ENCODE data around the gene CMC4. TPM values are rescaled to one million over a fixed set of nuclear protein-coding genes. Genes with fewer than 3 reads are reported as not detected.

The CMC4 gene, protein sequence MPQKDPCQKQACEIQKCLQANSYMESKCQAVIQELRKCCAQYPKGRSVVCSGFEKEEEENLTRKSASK
- total RNA-seq, result 23.3 TPM
- long read RNA-seq, transcript CMC4-202 (3 exons, 1,107 nt), result major isoform, 49 of 56 reads
- long read RNA-seq, partial matches to known transcripts, result 0 of 56 reads
- long read RNA-seq, other reads (novel, unspliced or antisense), result 7 of 56 reads

- ATAC-seq (ENCODE audit: poor library complexity) (peak; percentile 96), DNase-seq (peak; percentile 87)
- intact Hi-C loops (cut with DNase I), result no loop called here
These were observed at the start of gene CMC4, which contains the start of the genes BRCC3 and MTCP1 for GRCh38 chrX:155070975-155071693. Gene CMC4 (minus strand): TSS chrX:155071136. CDS start chrX:155064023, 7,113 bp downstream. Gene BRCC3 (plus strand): TSS chrX:155071508. CDS start chrX:155071528, 20 bp downstream. Gene MTCP1 (minus strand): TSS chrX:155071136. CDS start chrX:155066010, 5,126 bp downstream.

GRCh38 chrX:155115174-155115819 is 44.4 kb upstream of the CMC4 start:
- ATAC-seq (ENCODE audit: poor library complexity) (no peak), DNase-seq (no peak)
- intact Hi-C loops (cut with DNase I), result no loop called here

DNA sequence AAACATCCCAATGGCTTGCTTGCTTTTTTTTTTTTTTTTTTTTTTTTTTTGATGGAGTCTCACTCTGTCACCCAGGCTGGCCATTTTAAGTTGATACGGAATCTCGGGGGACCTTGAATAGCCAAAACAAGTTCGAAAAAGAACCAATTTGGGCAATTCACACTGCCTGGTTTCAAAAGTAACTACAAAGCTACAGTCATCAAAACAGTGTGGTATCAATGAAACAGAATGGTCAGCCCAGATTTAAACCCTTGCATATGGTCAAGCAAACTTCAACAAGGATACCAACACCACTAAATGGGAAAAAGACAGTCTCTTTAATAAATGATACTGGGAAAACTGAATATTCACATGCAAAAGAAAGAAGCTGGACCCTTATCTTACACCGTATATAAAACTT is 42.2 kb upstream of the CMC4 start:
- DNase-seq (no peak), ATAC-seq (ENCODE audit: poor library complexity) (no peak)
- intact Hi-C loops (cut with DNase I), result no loop called here

- DNase-seq, result no peak
- intact Hi-C loops (cut with DNase I), result no loop called here
- ATAC-seq (ENCODE audit: poor library complexity), result no peak
These were observed 41.2 kb upstream of the CMC4 start for GRCh38 chrX:155112171-155112570.

DNA sequence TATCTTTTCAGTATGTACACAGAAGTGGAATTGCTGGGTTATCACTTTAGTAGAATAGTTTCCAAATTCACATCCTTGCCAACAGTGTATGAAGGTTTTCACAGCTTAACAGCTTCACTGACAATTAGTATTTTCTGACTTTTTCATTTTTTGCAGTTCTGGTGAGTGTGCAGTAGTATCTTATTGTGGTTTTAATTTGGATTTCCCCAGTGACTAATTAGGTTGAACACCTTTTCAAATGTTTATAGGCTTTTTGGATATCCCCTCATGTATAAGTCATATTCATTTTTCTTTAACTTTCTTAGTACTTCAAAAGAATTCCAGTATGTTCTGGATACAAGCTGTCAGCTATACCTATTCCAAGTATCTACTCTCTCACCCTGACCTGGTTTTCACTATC is 37.5 kb upstream of the CMC4 start:
- no peak for DNase-seq
- ATAC-seq (ENCODE audit: poor library complexity), result no peak
- intact Hi-C loops (cut with DNase I), result no loop called here

- ATAC-seq (ENCODE audit: poor library complexity), result no peak
- no peak for DNase-seq
- intact Hi-C loops (cut with DNase I), result no loop called here
These were observed 35.0 kb upstream of the CMC4 start for GRCh38 chrX:155105919-155106318.

DNA sequence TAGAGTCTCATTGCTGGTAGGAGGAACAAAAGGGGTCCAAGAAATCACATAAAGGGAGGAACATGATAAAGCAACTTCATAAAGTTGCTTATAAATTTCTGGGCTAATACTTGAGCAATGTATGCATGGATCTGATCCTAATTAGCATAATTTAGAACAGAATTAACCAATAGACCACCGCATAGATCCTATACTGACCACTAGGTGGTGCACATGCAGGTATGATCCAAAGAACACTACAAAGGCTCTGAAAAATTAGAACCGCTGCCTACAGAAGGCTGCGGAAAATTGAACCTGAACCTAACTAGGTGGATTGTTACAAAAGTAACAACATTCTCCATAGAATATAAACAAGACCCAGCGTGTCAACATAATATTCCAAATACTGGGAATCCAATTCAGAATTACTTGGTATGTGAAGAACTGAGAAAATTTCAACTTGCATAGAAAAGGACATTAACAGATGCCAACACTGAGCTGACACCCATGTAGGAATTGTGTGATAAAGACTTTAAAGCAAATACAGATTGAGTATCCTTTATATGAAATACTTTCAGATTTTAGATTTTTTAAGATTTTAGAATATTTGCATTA is 23.6 kb upstream of the CMC4 start:
- DNase-seq (no peak), ATAC-seq (ENCODE audit: poor library complexity) (no peak)
- intact Hi-C loops (cut with DNase I), result no loop called here

- DNase-seq (no peak), ATAC-seq (ENCODE audit: poor library complexity) (no peak)
- intact Hi-C loops (cut with DNase I), result no loop called here
These were observed 16.2 kb upstream of the CMC4 start for GRCh38 chrX:155086961-155087735.

DNA sequence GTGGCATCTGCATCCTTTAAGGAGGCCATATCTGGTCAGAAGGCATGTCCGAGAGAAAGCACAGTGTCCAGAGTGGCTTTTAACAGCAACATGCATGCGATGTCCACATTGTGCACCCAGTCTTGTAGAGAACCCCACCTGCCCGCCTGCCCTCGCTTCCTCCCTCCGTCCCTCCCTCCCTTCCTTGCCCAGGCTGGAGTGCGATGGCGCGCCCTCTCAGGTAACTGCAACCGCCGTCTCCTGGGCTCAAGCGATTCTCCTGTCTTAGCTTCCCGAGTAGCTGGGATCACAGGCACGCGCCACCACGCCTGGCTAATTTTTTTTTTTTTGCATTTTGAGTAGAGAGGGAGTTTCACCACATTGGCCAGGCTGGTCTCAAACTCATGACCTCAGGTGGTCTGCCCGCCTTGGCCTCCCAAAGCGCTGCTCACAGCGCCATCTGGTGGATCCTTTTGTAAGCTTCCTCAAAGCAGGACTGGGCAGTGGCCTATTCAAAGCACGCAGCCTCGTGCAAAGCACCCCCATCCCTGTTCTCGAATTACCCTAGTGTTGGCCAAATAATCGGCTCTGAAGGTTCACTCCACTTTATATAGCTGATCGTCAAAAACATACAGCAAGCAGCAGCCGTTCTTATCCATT is 15.4 kb upstream of the CMC4 start:
- peak; percentile 44 for DNase-seq
- ATAC-seq (ENCODE audit: poor library complexity), result peak; percentile 64
- intact Hi-C loops (cut with DNase I), result no loop called here

- intact Hi-C loops (cut with DNase I), result no loop called here
- no peak for DNase-seq
- ATAC-seq (ENCODE audit: poor library complexity), result no peak
These were observed 851 bp upstream of the CMC4 start for GRCh38 chrX:155071694-155072280.

GRCh38 chrX:155070663-155070974 is 317 bp downstream of the CMC4 start:
- DNase-seq, result no peak
- peak; percentile 37 for ATAC-seq (ENCODE audit: poor library complexity)
- intact Hi-C loops (cut with DNase I), result no loop called here

- ATAC-seq (ENCODE audit: poor library complexity), result no peak
- intact Hi-C loops (cut with DNase I), result no loop called here
- DNase-seq, result peak; percentile 34
These were observed 898 bp downstream of the CMC4 start for GRCh38 chrX:155070038-155070437.

DNA sequence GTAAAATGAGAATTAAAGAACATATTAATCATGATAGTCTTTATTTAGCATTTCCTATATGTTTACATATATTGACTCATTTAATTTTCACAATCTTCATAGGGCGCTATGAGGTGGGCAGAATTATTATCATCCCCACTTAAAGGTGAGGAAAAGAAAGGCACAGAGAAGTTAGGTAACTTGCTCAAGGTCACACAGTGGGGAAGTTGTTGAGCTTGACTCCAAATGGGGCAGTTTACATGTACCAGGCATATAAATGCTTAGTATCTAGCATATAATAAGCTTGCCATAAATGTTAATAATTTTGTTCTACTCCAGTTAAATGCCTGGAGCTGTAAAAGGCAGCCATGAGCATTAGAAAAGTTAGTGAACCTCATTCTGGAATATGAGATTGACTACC is 1.5 kb downstream of the CMC4 start:
- DNase-seq, result no peak
- intact Hi-C loops (cut with DNase I), result no loop called here
- no peak for ATAC-seq (ENCODE audit: poor library complexity)

DNA sequence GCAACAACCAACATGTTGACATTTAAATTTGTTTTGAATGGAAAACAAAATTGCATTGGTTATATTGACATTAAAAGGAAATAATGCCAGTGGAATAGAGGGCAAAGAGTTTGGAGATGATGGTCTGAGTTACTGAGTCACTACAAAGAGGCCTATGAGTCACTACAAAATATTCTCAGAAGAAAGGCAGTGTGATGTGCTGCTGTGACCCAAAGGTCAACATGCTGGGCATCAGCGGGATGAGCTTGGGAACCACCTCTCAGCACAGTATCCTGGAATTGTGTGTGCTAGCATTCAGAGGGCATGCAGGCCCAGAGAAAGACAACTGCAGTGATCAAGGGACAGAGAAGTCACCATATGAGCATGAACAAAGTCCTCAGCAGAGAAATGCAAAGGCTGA is 2.8 kb downstream of the CMC4 start:
- DNase-seq (no peak), ATAC-seq (ENCODE audit: poor library complexity) (no peak)
- intact Hi-C loops (cut with DNase I), result no loop called here

DNA sequence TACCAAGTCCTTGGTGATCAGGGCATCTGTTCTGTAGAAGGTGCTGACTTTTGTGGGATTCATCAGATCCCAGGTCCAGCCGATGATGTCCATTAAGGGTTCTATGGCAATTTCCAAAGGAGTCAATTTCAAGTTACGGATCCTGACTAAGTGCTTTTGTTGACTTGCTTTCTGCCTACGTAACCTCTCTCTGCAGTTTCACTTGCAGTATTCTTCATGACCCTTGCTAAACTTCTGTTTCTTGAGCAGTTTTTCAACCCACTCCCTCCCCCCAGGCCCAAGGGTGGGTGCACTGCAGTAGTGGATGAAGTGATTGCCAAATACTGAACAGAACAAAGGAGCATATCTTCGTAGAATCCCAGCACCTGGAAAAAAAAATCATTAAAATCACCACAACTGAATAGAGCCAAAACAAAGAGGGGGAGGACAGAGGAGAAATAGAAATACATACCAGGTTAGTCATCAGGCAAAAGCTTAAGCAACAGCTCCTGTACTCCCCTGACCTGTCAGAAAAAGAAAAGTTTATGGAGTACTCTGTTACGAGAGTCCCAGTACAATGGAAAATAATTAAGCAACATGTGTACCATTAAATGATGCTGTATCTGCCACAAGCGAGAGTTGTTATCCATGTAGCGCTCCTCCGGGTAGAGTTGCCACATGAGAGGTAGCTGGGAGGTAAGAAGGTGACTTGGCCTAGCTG is 5.8 kb downstream of the CMC4 start:
- DNase-seq (no peak), ATAC-seq (ENCODE audit: poor library complexity) (no peak)
- intact Hi-C loops (cut with DNase I), result no loop called here

GRCh38 chrX:155061760-155062159 is 9.2 kb downstream of the CMC4 start:
- peak; percentile 60 for ATAC-seq (ENCODE audit: poor library complexity)
- intact Hi-C loops (cut with DNase I), result no loop called here

More at GRCh38 chrX:155061760-155062159, 9.2 kb downstream of the CMC4 start:
- no peak for DNase-seq
